SK-N-SH (cell line): ENCODE data around the gene PLEK2. TPM values are rescaled to one million over a fixed set of nuclear protein-coding genes. Genes with fewer than 3 reads are reported as not detected.
"Not testable (repeated sequence)": the region's sequence is repeated elsewhere in the genome, so short reads cannot be mapped to it uniquely, and the experiment has no call there.

Experiments used
- CTCF ChIA-PET: fragments of 300-600, 350-600 bp; formaldehyde crosslinking; extraction: SDS; loops from one replicate; lab custom pipeline; 2021; lab: Yijun Ruan, JAX
- POLR2A ChIA-PET: fragments of 350-600 bp; sonication (Branson Sonifier 250); formaldehyde crosslinking; extraction: SDS; loops from one replicate; lab custom pipeline; 2020; ENCODE audit warnings: antibody characterized with exemption, inconsistent platforms; lab: Yijun Ruan, JAX
- DNase-seq: peaks from one replicate; pipeline ENCODE4 v3.0.0; 2012
- H2AFZ ChIP-seq: fragments of 200-600 bp; sonication (generic); 2 replicates; pipeline ENCODE4 v1.8.1; 2016; ENCODE audit warnings: antibody characterized with exemption, mild to moderate bottlenecking, low read depth
- H3F3A ChIP-seq: fragments of 200-600 bp; sonication (generic); replicated peaks from 2 replicates; pipeline ENCODE3; 2016; ENCODE audit warnings: antibody characterized with exemption, mild to moderate bottlenecking; ENCODE audit not compliant: insufficient read depth
- H3K27ac ChIP-seq, 2 experiments: fragments of 200-500 bp in 1 of 2; fragments of 200-600 bp in 1 of 2; sonication (Bioruptor generic) in 1 of 2; sonication (generic), shearing (Covaris generic) in 1 of 2; 2 replicates each; pipeline versions ENCODE4 v1.5.1 to v1.6.1; 2014 to 2016; ENCODE audit warnings: low read depth in 2 of 2, inconsistent platforms in 1 of 2, low read length in 1 of 2, mild to moderate bottlenecking in 1 of 2, mixed read lengths in 1 of 2
- H3K27me3 ChIP-seq: fragments of 200-600 bp; sonication (generic), shearing (Covaris generic); 2 replicates; pipeline ENCODE4 v1.6.1; 2016; ENCODE audit warnings: mixed run types; ENCODE audit not compliant: insufficient read depth
- H3K36me3 ChIP-seq, 2 experiments: fragments of 200-500 bp in 1 of 2; fragments of 200-600 bp in 1 of 2; sonication (Bioruptor generic) in 1 of 2; sonication (generic) in 1 of 2; replicated peaks in 1 of 2; 2 replicates each; pipeline versions ENCODE3 to v1.5.1; 2014 to 2016; ENCODE audit warnings: low read length in 1 of 2, mild to moderate bottlenecking in 1 of 2; ENCODE audit not compliant: insufficient read depth in 2 of 2, control insufficient read depth in 1 of 2
- H3K4me1 ChIP-seq, 2 experiments: fragments of 200-500 bp in 1 of 2; fragments of 200-600 bp in 1 of 2; sonication (Bioruptor generic) in 1 of 2; sonication (generic), shearing (Covaris generic) in 1 of 2; 2 replicates each; pipeline versions ENCODE4 v1.5.1 to v1.6.1; 2014 to 2016; ENCODE audit warnings: low read depth in 1 of 2, low read length in 1 of 2, mixed run types in 1 of 2; ENCODE audit not compliant: insufficient read depth in 2 of 2, control insufficient read depth in 1 of 2
- H3K4me2 ChIP-seq: fragments of 200-600 bp; sonication (generic), shearing (Covaris generic); 2 replicates; pipeline ENCODE4 v1.6.1; 2017; ENCODE audit warnings: mixed run types
- H3K4me3 ChIP-seq, 2 experiments: fragments of 200-500 bp in 1 of 2; fragments of 200-600 bp in 1 of 2; sonication (Bioruptor generic) in 1 of 2; sonication (generic), shearing (Covaris generic) in 1 of 2; 2 replicates each; pipeline versions ENCODE4 v1.5.1 to v1.8.1; 2014 to 2016; ENCODE audit warnings: low read depth in 2 of 2, inconsistent platforms in 1 of 2, low read length in 1 of 2, mild to moderate bottlenecking in 1 of 2, mixed read lengths in 1 of 2, moderate library complexity in 1 of 2
- H3K79me2 ChIP-seq: fragments of 200-600 bp; sonication (generic); 2 replicates; pipeline ENCODE4 v1.8.1; 2017; ENCODE audit warnings: mild to moderate bottlenecking; ENCODE audit not compliant: insufficient read depth
- H3K9ac ChIP-seq: fragments of 200-600 bp; sonication (generic); 2 replicates; pipeline ENCODE4 v1.6.1; 2017; ENCODE audit warnings: mixed run types
- H3K9me2 ChIP-seq: fragments of 200-600 bp; sonication (generic); 2 replicates; pipeline ENCODE4 v1.6.1; 2017; ENCODE audit warnings: mixed run types
- H3K9me3 ChIP-seq: fragments of 200-600 bp; sonication (generic); 2 replicates; pipeline ENCODE4 v1.6.1; 2017; ENCODE audit warnings: mixed run types, mild to moderate bottlenecking, moderate library complexity
- H4K20me1 ChIP-seq: fragments of 200-600 bp; sonication (generic); 2 replicates; pipeline ENCODE4 v1.6.1; 2017; ENCODE audit warnings: mild to moderate bottlenecking, mixed run types; ENCODE audit not compliant: insufficient read depth
- CHD2 ChIP-seq: fragments of 150-350 bp; IDR thresholded peaks from 2 replicates; pipeline ENCODE4 v1.6.1; 2018; ENCODE audit warnings: low read length; ENCODE audit not compliant: partially characterized antibody
- EZH2phosphoT487 ChIP-seq: fragments of 200-600 bp; sonication (generic); IDR thresholded peaks from 2 replicates; pipeline ENCODE4 v1.6.1; 2017; ENCODE audit warnings: low read depth, mixed run types, mild to moderate bottlenecking, antibody characterized with exemption, moderate library complexity, borderline replicate concordance
- FOSL2 ChIP-seq: IDR thresholded peaks from 2 replicates; pipeline ENCODE4 v1.4.0; 2012; ENCODE audit warnings: low read depth, mild to moderate bottlenecking, moderate library complexity, borderline replicate concordance
- FOXJ3 ChIP-seq: sonication (generic); formaldehyde crosslinking; IDR thresholded peaks from 2 replicates; pipeline ENCODE4 v1.5.1; 2020; ENCODE audit warnings: mild to moderate bottlenecking, missing genetic modification reagents
- FOXM1 ChIP-seq: IDR thresholded peaks from 2 replicates; pipeline ENCODE4 v1.4.0; 2012; ENCODE audit warnings: low read depth, mild to moderate bottlenecking
- GABPA ChIP-seq: IDR thresholded peaks from 2 replicates; pipeline ENCODE4 v1.4.0; 2012; ENCODE audit warnings: low read depth, mild to moderate bottlenecking
- GATA2 ChIP-seq: sonication (generic); formaldehyde crosslinking; IDR thresholded peaks from 2 replicates; pipeline ENCODE4 v1.5.0; 2020; ENCODE audit warnings: mild to moderate bottlenecking, missing genetic modification reagents
- IRF3 ChIP-seq: fragments of 150-350 bp; IDR thresholded peaks from 2 replicates; pipeline ENCODE4 v1.6.1; 2016; ENCODE audit warnings: mild to moderate bottlenecking, low read depth, low read length
- NFIC ChIP-seq: IDR thresholded peaks from 2 replicates; pipeline ENCODE4 v1.4.0; 2012; ENCODE audit warnings: borderline replicate concordance
- NRF1 ChIP-seq: IDR thresholded peaks from 2 replicates; pipeline ENCODE4 v1.6.1; 2012; ENCODE audit warnings: low read depth, mild to moderate bottlenecking, low read length
- RFX5 ChIP-seq: IDR thresholded peaks from 2 replicates; pipeline ENCODE4 v1.6.1; 2012; ENCODE audit warnings: mild to moderate bottlenecking, improper control_type of control experiment, low read length
- TCF12 ChIP-seq: IDR thresholded peaks from 2 replicates; pipeline ENCODE4 v1.4.0; 2012
- TEAD4 ChIP-seq: IDR thresholded peaks from 2 replicates; pipeline ENCODE4 v1.4.0; 2012; ENCODE audit warnings: mild to moderate bottlenecking, borderline replicate concordance; ENCODE audit not compliant: insufficient read depth
- WGBS: methylation state at CpG from one replicate; pipeline ENCODE4 v1.1.6; 2017; ENCODE audit warnings: low lambda C conversion rate; 5-methylcytosine and 5-hydroxymethylcytosine counted together
- polyA plus RNA-seq, 3 experiments: library from polyadenylated mRNA; depleted of rRNA; stranded (reverse); fragments of >200 nt; gene quantifications; 2 replicates each; pipeline ENCODE4 v1.2.3, GENCODE V29; 2012
- TF ChIP-seq, protein P1 (sequence below): IDR thresholded peaks from 2 replicates; pipeline ENCODE4; 2012
- TF ChIP-seq, protein P2 (sequence below): IDR thresholded peaks from 2 replicates; pipeline ENCODE4 v1.4.0; 2012; ENCODE audit warnings: low read depth, borderline replicate concordance

PLEK2 gene
- polyA plus RNA-seq, 1 of the 3 experiments (the other 2 are of a cell fraction) = 0.56 TPM

DNA sequence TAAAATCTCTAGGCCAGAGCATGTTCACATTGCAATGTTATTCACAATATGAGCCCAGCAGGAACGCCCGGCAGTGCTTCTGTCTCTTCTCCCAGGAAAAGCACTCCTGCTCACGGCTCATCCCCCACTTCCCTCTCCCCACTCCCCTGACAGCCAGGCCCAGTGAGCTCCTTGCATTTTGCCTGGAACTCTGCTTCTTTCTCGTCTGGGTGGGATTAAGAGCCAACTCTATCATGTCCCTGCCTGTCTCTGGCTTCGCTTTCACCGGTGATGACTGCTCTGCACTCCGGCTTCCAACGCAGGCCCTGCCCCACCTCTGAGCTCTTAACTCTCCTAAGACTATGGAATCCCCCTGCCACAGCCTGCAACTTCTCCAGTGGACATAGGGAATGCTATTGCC, 2.5 kb downstream of the PLEK2 start (continued):
- TF ChIP-seq, protein P1, sequence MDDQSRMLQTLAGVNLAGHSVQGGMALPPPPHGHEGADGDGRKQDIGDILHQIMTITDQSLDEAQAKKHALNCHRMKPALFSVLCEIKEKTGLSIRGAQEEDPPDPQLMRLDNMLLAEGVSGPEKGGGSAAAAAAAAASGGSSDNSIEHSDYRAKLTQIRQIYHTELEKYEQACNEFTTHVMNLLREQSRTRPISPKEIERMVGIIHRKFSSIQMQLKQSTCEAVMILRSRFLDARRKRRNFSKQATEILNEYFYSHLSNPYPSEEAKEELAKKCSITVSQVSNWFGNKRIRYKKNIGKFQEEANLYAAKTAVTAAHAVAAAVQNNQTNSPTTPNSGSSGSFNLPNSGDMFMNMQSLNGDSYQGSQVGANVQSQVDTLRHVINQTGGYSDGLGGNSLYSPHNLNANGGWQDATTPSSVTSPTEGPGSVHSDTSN = no peak

DNA sequence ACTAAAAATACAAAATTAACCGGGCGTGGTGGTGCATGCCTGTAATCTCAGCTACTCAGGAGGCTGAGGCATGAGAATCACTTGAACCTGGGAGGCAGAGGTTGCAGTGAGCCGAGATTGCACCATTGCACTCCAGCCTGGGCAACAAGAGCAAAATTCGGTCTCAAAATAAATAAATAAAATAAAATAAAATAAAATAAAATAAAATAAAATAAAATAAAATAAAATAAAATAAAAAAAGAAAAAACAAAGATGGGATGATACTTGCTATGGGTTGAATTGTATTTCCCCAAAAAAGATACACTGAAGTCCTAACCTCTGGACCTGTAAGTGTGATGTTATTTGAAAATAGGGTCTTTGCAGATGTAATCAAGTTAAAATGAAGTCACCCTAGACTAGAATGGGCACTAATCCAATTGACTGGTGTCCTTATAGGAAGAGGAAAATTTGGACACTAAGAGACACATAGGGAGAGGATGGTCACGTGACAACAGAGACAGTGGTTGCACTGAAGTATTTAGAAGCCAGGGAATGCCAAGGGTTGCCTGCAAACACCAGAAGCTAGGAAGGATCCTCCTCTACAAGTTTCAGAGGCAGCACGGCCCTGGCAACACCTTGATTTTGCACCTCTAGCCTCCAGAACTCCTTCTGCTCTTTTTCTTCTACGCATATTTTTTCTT, 3.7 kb downstream of the PLEK2 start:
- CTCF ChIA-PET = interaction anchor here (1.8 to 3.9 kb wide), 3 partner anchors 19 to 163 kb away, joined by 8 to 28 read pairs (median 11); no protein-coding TSS in a partner anchor
- H3K4me3 ChIP-seq, H3K27me3 ChIP-seq, POLR2A ChIA-PET, H2AFZ ChIP-seq, H3K9ac ChIP-seq, H3K27ac ChIP-seq, H3K9me2 ChIP-seq, DNase-seq, H3K36me3 ChIP-seq, H3F3A ChIP-seq, H4K20me1 ChIP-seq, H3K9me3 ChIP-seq, H3K4me1 ChIP-seq, H3K4me2 ChIP-seq, H3K79me2 ChIP-seq: not testable (repeated sequence)
- WGBS = 85% methylated on average over 7 of the region's 7 CpGs
- TF ChIP-seq, protein P2, sequence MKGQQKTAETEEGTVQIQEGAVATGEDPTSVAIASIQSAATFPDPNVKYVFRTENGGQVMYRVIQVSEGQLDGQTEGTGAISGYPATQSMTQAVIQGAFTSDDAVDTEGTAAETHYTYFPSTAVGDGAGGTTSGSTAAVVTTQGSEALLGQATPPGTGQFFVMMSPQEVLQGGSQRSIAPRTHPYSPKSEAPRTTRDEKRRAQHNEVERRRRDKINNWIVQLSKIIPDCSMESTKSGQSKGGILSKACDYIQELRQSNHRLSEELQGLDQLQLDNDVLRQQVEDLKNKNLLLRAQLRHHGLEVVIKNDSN = 0 out of 2 replicates have a peak, but pooled peaks have one; percentile 8

- H3K9me2 ChIP-seq = no peaks in the 10 kb centered on the region
- no peak overlapping the region for H3K4me3 ChIP-seq
- H3K9ac ChIP-seq = no peak overlapping the region
- no peaks in the 10 kb centered on the region for H3K79me2 ChIP-seq
- H3K4me2 ChIP-seq = no peak overlapping the region
- no peaks in the 10 kb centered on the region for H3K36me3 ChIP-seq
- no peaks in the 10 kb centered on the region for H3F3A ChIP-seq
- no peak overlapping the region for H3K27ac ChIP-seq
- DNase-seq = no peak
- H4K20me1 ChIP-seq = no peaks in the 10 kb centered on the region
- H3K4me1 ChIP-seq = no peaks in the 10 kb centered on the region
- CTCF ChIA-PET = interaction anchor here (3.0 kb wide), 1 partner anchor 165 kb away, joined by 11 read pairs; no protein-coding TSS in a partner anchor
- no peaks in the 10 kb centered on the region for H3K27me3 ChIP-seq
- H3K9me3 ChIP-seq = no peaks in the 10 kb centered on the region
- H2AFZ ChIP-seq = no peak overlapping the region
- POLR2A ChIA-PET = no interaction called here
- TF ChIP-seq NFIC (no peak), RFX5 (no peak)
- TF ChIP-seq, all 33 proteins: peak for 0
- WGBS = 95% methylated on average over 5 of the region's 5 CpGs
Observed at GRCh38 chr14:67405771-67406170, 6.2 kb downstream of the PLEK2 start.

DNA sequence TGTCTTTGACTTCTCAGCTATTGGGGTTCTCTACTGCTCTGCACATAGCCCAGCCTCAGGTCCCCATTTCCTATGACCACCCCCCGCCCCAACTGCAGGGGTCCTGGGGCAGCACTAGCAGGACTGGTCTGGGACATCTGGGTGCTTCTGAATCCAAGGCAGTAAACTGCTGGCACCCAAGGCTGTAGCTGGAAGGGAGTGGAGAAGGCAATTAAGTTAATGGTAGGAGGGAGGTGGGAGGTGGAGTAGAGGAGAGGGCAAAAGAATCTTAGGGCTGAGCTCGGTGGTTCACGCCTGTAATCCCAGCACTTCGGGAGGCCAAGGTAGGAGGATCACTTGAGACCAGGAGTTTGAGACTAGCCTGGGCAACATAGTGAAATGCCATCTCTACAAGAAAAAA, 11.5 kb downstream of the PLEK2 start:
- Histone ChIP-seq H3K4me1 (no peaks in the 10 kb centered on the region), H3K4me2 (no peak overlapping the region), H2AFZ (no peak overlapping the region), H3K36me3 (no peaks in the 10 kb centered on the region), H3F3A (no peaks in the 10 kb centered on the region), H3K4me3 (no peak overlapping the region), H3K9ac (no peak overlapping the region), H4K20me1 (no peaks in the 10 kb centered on the region), H3K27ac (no peak overlapping the region), H3K27me3 (no peaks in the 10 kb centered on the region), H3K9me2 (no peaks in the 10 kb centered on the region), H3K9me3 (no peaks in the 10 kb centered on the region), H3K79me2 (no peaks in the 10 kb centered on the region)
- 80% methylated on average over 4 of the region's 4 CpGs for WGBS
- CTCF ChIA-PET = interaction anchor here (1.8 kb wide), 1 partner anchor 27 kb away, joined by 6 read pairs; no protein-coding TSS in a partner anchor
- no peak for DNase-seq
- POLR2A ChIA-PET = interaction anchor here (1.0 kb wide), 1 partner anchor 9 kb away, joined by 3 read pairs; no protein-coding TSS in a partner anchor
- TF ChIP-seq IRF3 = no peak
- TF ChIP-seq TCF12 = no peak
- no peak for TF ChIP-seq NRF1
- no peak for TF ChIP-seq EZH2phosphoT487
- no peak for TF ChIP-seq CHD2
- no peak for TF ChIP-seq NFIC
- no peak for TF ChIP-seq TEAD4
- no peak for TF ChIP-seq FOSL2
- TF ChIP-seq GATA2 (CRISPR knock-in tag) = no peak
- no peak for TF ChIP-seq GABPA
- no peak for TF ChIP-seq FOXJ3 (CRISPR knock-in tag)
- TF ChIP-seq FOXM1 = no peak
